IMR-90 (cell line): Measurements from ENCODE around the gene FAM162A. TPM values are rescaled to one million over a fixed set of nuclear protein-coding genes. Genes with fewer than 3 reads are reported as not detected.

ENCODE experiments used
- ATAC-seq: fragments of 200-7000 bp; cut with Tn5 transposase; 2 replicates; pipeline ENCODE4 v1.9.1; 2020; ENCODE audit warnings: low read depth, mild to moderate bottlenecking, moderate library complexity
- BruUV-seq: library from RNA; stranded (reverse); fragments of 400-500 nt; replicated peaks from 2 replicates; lab custom pipeline; 2021; lab: Mats Ljungman, UMichigan
- CTCF ChIA-PET: fragments of 300-600 bp; formaldehyde crosslinking; extraction: SDS; loops from one replicate; lab custom pipeline; 2021; ENCODE audit warnings: antibody characterized with exemption; lab: Yijun Ruan, JAX
- POLR2A ChIA-PET: fragments of 300-600 bp; sonication (Branson Sonifier 250); formaldehyde crosslinking; loops from one replicate; lab custom pipeline; 2022; ENCODE audit warnings: antibody characterized with exemption; ENCODE audit not compliant: unreplicated experiment; lab: Charles Lee
- DNase-seq: peaks from one replicate; pipeline ENCODE4 v3.0.0; 2013
- H2AFZ ChIP-seq: replicated peaks from 2 replicates; pipeline ENCODE3; 2013; ENCODE audit warnings: low read length, mild to moderate bottlenecking; ENCODE audit not compliant: poor library complexity
- H2AK5ac ChIP-seq: 2 replicates; pipeline ENCODE4 v1.6.1; 2013; ENCODE audit warnings: low read depth, low read length, inconsistent platforms
- H2AK9ac ChIP-seq: replicated peaks from 2 replicates; pipeline ENCODE3; 2013; ENCODE audit warnings: mild to moderate bottlenecking, low read depth, low read length, moderate library complexity; ENCODE audit not compliant: poor library complexity
- H2BK120ac ChIP-seq: 2 replicates; pipeline ENCODE4 v1.6.1; 2013; ENCODE audit warnings: low read depth, low read length, inconsistent platforms
- H2BK15ac ChIP-seq: 3 replicates; pipeline ENCODE4 v1.6.1; 2013; ENCODE audit warnings: low read depth, low read length, inconsistent platforms
- H2BK20ac ChIP-seq: 2 replicates; pipeline ENCODE4 v1.6.1; 2013; ENCODE audit warnings: low read depth, mild to moderate bottlenecking, inconsistent platforms, low read length, moderate library complexity
- H2BK5ac ChIP-seq: 2 replicates; pipeline ENCODE4 v1.6.1; 2013; ENCODE audit warnings: mild to moderate bottlenecking, low read depth, low read length, inconsistent platforms; ENCODE audit not compliant: poor library complexity, severe bottlenecking
- H3K14ac ChIP-seq: replicated peaks from 2 replicates; pipeline ENCODE4 v1.6.1; 2013; ENCODE audit warnings: low read depth, low read length, inconsistent platforms
- H3K18ac ChIP-seq: 2 replicates; pipeline ENCODE4 v1.6.1; 2013; ENCODE audit warnings: low read depth, low read length, control low read depth
- H3K23ac ChIP-seq: 2 replicates; pipeline ENCODE4 v1.6.1; 2013; ENCODE audit warnings: low read depth, low read length, inconsistent platforms
- H3K27ac ChIP-seq: 2 replicates; pipeline ENCODE4 v1.5.1; 2013; ENCODE audit warnings: mild to moderate bottlenecking, control low read depth, low read length; ENCODE audit not compliant: insufficient read depth
- H3K27me3 ChIP-seq: 2 replicates; pipeline ENCODE4 v1.6.1; 2013; ENCODE audit warnings: low read length; ENCODE audit not compliant: control insufficient read depth, insufficient read depth
- H3K36me3 ChIP-seq: 2 replicates; pipeline ENCODE4 v1.6.1; 2013; ENCODE audit warnings: low read length, mixed read lengths; ENCODE audit not compliant: control insufficient read depth, insufficient read depth
- H3K4ac ChIP-seq: 2 replicates; pipeline ENCODE4 v1.6.1; 2013; ENCODE audit warnings: low read depth, low read length, inconsistent platforms
- H3K4me1 ChIP-seq: 2 replicates; pipeline ENCODE4 v1.6.1; 2013; ENCODE audit warnings: low read length, mixed read lengths; ENCODE audit not compliant: control insufficient read depth, insufficient read depth
- H3K4me2 ChIP-seq: 2 replicates; pipeline ENCODE4 v1.6.1; 2013; ENCODE audit warnings: low read depth, mild to moderate bottlenecking, control low read depth, low read length, moderate library complexity
- H3K4me3 ChIP-seq: 2 replicates; pipeline ENCODE4 v1.5.1; 2013; ENCODE audit warnings: low read depth, mild to moderate bottlenecking, control low read depth, low read length, moderate library complexity; ENCODE audit not compliant: insufficient read depth
- H3K56ac ChIP-seq: 2 replicates; pipeline ENCODE4 v1.6.1; 2013; ENCODE audit warnings: low read length, inconsistent platforms; ENCODE audit not compliant: insufficient read depth; ENCODE audit errors: extremely low read depth
- H3K79me1 ChIP-seq, 2 experiments: 2 replicates each; pipeline ENCODE4 v1.6.1; 2013; ENCODE audit warnings: low read length in 2 of 2, inconsistent platforms in 1 of 2, low read depth in 1 of 2
- H3K9ac ChIP-seq: 2 replicates; pipeline ENCODE4 v1.6.1; 2013; ENCODE audit warnings: low read depth, low read length, control low read depth
- H3K9me1 ChIP-seq: 2 replicates; pipeline ENCODE4 v1.6.1; 2013; ENCODE audit warnings: low read length, inconsistent platforms; ENCODE audit not compliant: insufficient read depth
- H3K9me3 ChIP-seq: 2 replicates; pipeline ENCODE4 v1.6.1; 2013; ENCODE audit warnings: low read length; ENCODE audit not compliant: control insufficient read depth, insufficient read depth
- H4K20me1 ChIP-seq: 2 replicates; pipeline ENCODE4 v1.6.1; 2013; ENCODE audit warnings: low read length, inconsistent platforms; ENCODE audit not compliant: insufficient read depth
- H4K5ac ChIP-seq: 2 replicates; pipeline ENCODE4 v1.6.1; 2013; ENCODE audit warnings: mild to moderate bottlenecking, low read depth, low read length, control low read depth
- H4K8ac ChIP-seq, 2 experiments: 2 replicates each; pipeline ENCODE4 v1.6.1; 2013; ENCODE audit warnings: low read depth in 2 of 2, low read length in 2 of 2, control low read depth in 1 of 2, inconsistent platforms in 1 of 2
- H4K91ac ChIP-seq: 2 replicates; pipeline ENCODE4 v1.6.1; 2013; ENCODE audit warnings: low read depth, low read length, inconsistent platforms; ENCODE audit not compliant: insufficient read depth
- CEBPB ChIP-seq: IDR thresholded peaks from 2 replicates; pipeline ENCODE4 v1.6.1; 2012; ENCODE audit warnings: low read depth, low read length, improper control_type of control experiment
- MXI1 ChIP-seq: IDR thresholded peaks from 2 replicates; pipeline ENCODE4 v1.6.1; 2012; ENCODE audit warnings: low read depth, mild to moderate bottlenecking, low read length, moderate library complexity, borderline replicate concordance
- WGBS, 2 experiments: methylation state at CpG; one replicate each; pipeline versions ENCODE4 v1.1.5 to v1.1.7; 2013; ENCODE audit warnings: missing lambda C conversion rate in 2 of 2; ENCODE audit not compliant: insufficient read length in 1 of 2; ENCODE audit errors: extremely low coverage in 2 of 2; 5-methylcytosine and 5-hydroxymethylcytosine counted together
- dilution Hi-C: fragments of 300-500 bp; cut with HindIII; formaldehyde crosslinking; loops from one replicate; pipeline ENCODE4 v1.14.3; 2018; ENCODE audit warnings: low sequenced_read_pairs; ENCODE audit not compliant: unreplicated experiment
- in situ Hi-C: fragments of 300-500 bp; cut with MboI; formaldehyde crosslinking; loops from 3 replicates; pipeline ENCODE4 v1.14.3; 2019; ENCODE audit warnings: low sequenced_read_pairs, inconsistent platforms, mixed read lengths
- intact Hi-C: fragments of 100-400 bp; cut with micrococcal nuclease; formaldehyde crosslinking; loops from 2 replicates; pipeline ENCODE4 v1.10.0; 2022
- polyA plus RNA-seq, 3 experiments: library from polyadenylated mRNA; depleted of rRNA; stranded (reverse); fragments of >200 nt; gene quantifications; 2 replicates each; pipeline ENCODE4 v1.2.3, GENCODE V29; 2012; ENCODE audit warnings: low replicate concordance in 1 of 3
- total RNA-seq: library from RNA; depleted of rRNA; stranded (reverse); fragments of >200 nt; gene quantifications from 2 replicates; pipeline ENCODE4 v1.2.3, GENCODE V29; 2012

The FAM162A gene
- total and polyA plus RNA-seq, 2 of the 4 experiments (the other 2 are of a cell fraction) = 33.9 to 66.8 TPM

DNA sequence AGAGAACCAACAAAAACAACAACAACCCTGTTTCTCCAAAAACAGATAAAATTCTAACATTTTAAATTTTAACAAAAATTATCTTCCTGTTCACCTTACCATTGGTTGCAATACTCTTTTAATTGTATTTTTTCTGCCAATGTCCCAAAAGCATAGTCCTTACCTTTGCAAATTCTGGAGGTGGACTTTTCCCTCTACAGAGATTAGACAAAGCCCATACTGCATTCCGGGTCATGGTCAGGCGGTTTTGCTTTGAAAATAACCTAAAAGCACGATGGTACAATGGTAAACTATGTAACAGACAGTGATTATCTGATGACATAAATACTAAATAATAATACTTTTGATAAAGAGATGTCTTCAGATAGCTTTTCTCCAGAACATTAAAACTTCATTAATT, 67.4 kb downstream of the FAM162A start:
- Histone ChIP-seq H3K4me1 (no peaks in the 10 kb centered on the region), H3K4me2 (no peak overlapping the region), H4K20me1 (no peaks in the 10 kb centered on the region), H3K9me1 (no peaks in the 10 kb centered on the region), H2AFZ (no peak overlapping the region), H3K4me3 (no peak overlapping the region), H2AK5ac (no peak overlapping the region), H4K91ac (no peak overlapping the region), H2BK15ac (no peak overlapping the region), H3K4ac (no peak overlapping the region), H2BK120ac (no peak overlapping the region), H2BK5ac (no peak overlapping the region), H2BK20ac (no peak overlapping the region), H3K23ac (no peak overlapping the region), H3K79me1 (peaks cover 0 to 5% of the 10 kb centered on the region in 2 experiments; a peak in 1 of 4 replicates), H3K27ac (no peak overlapping the region), H3K14ac (no peak overlapping the region), H3K9ac (no peak overlapping the region), H3K36me3 (peaks cover 25% of the 10 kb centered on the region), H3K56ac (no peak overlapping the region), H4K8ac (no peak overlapping the region), H2AK9ac (no peak overlapping the region), H3K18ac (no peak overlapping the region), H3K9me3 (no peaks in the 10 kb centered on the region), H4K5ac (no peak overlapping the region), H3K27me3 (no peaks in the 10 kb centered on the region)
- no peak for ATAC-seq
- no TSS peak for BruUV-seq
- no CpG with 5 or more reads among the region's 3 CpGs for WGBS, 2 experiments
- ChIA-PET CTCF (interaction anchor here (0.5 kb wide), 1 partner anchor 908 kb away, joined by 4 read pairs; no protein-coding TSS in a partner anchor), POLR2A (no interaction called here)
- dilution Hi-C loops (no loop called here), intact Hi-C loops (no loop called here), in situ Hi-C loops (no loop called here)
- TF ChIP-seq CEBPB (no peak), MXI1 (no peak)
- no peak for DNase-seq
